NOMO-1 treated with dmso at 0.1 percent for 144 hours (cell line): ENCODE data around the gene ZBTB39.
A peak's percentile ranks its signal among the peaks of the same experiment; 100 is the strongest.
"Not testable (repeated sequence)": the region's sequence is repeated elsewhere in the genome, so short reads cannot be mapped to it uniquely, and the experiment has no call there.

Experiments
- DNase-seq: peaks from one replicate; lab custom pipeline; 2025; ENCODE audit not compliant: unreplicated experiment; lab: John Stamatoyannopoulos, UW

Gene ZBTB39

GRCh38 chr12:57005980-57006808, at the start of gene ZBTB39:
Gene ZBTB39 (minus strand): TSS chr12:57006546. CDS start chr12:57004917, 1,629 bp downstream.
- peak; percentile 49 for DNase-seq

- peak; percentile 56 for DNase-seq
Measured at GRCh38 chr12:57055824-57056223, 49.5 kb upstream of the ZBTB39 start.

- DNase-seq = not testable (repeated sequence)
Measured at GRCh38 chr12:57053901-57054300, 47.6 kb upstream of the ZBTB39 start.

GRCh38 chr12:57053146-57053545, 46.8 kb upstream of the ZBTB39 start:
- not testable (repeated sequence) for DNase-seq

GRCh38 chr12:57051011-57051410, 44.7 kb upstream of the ZBTB39 start:
- DNase-seq = no peak

GRCh38 chr12:57049890-57050289, 43.5 kb upstream of the ZBTB39 start, which contains the start of gene MYO1A:
Gene MYO1A (minus strand): TSS chr12:57050129. CDS start chr12:57048323, 1,806 bp downstream.
- no peak for DNase-seq

- no peak for DNase-seq
Measured at GRCh38 chr12:57049119-57049446, 42.7 kb upstream of the ZBTB39 start.

- no peak for DNase-seq
Measured at GRCh38 chr12:57048423-57049118, 42.2 kb upstream of the ZBTB39 start.

- no peak for DNase-seq
Measured at GRCh38 chr12:57047981-57048380, 41.6 kb upstream of the ZBTB39 start.

GRCh38 chr12:57046947-57047890, 40.9 kb upstream of the ZBTB39 start:
- DNase-seq = peak; percentile 60

GRCh38 chr12:57046086-57046791, 39.9 kb upstream of the ZBTB39 start:
- DNase-seq = no peak

GRCh38 chr12:57044889-57045288, 38.5 kb upstream of the ZBTB39 start:
- DNase-seq = no peak

GRCh38 chr12:57044468-57044867, 38.1 kb upstream of the ZBTB39 start:
- no peak for DNase-seq

GRCh38 chr12:57042695-57043094, 36.3 kb upstream of the ZBTB39 start:
- no peak for DNase-seq

GRCh38 chr12:57040750-57041149, 34.4 kb upstream of the ZBTB39 start:
- no peak for DNase-seq

GRCh38 chr12:57040211-57040610, 33.9 kb upstream of the ZBTB39 start:
- no peak for DNase-seq

- DNase-seq = no peak
Measured at GRCh38 chr12:57039016-57039798, 32.9 kb upstream of the ZBTB39 start.

- no peak for DNase-seq
Measured at GRCh38 chr12:57037264-57037663, 30.9 kb upstream of the ZBTB39 start.

- DNase-seq = no peak
Measured at GRCh38 chr12:57033431-57033830, 27.1 kb upstream of the ZBTB39 start.

GRCh38 chr12:57031789-57032188, 25.4 kb upstream of the ZBTB39 start:
- DNase-seq = no peak
